Colonic mucosa (tissue), 4 donors: ENCODE measurements around the gene KCNA5. TPM values are rescaled to one million over a fixed set of nuclear protein-coding genes. Genes with fewer than 3 reads are reported as not detected.
A peak's percentile ranks its signal among the peaks of the same experiment; 100 is the strongest.

ENCODE experiments used
- DNase-seq: peaks from one replicate; pipeline ENCODE4 v3.0.0-alpha.2; 2020
- H3K27ac ChIP-seq: fragments of 200-600 bp; one replicate; pipeline ENCODE4 v1.8.0; 2021
- H3K27me3 ChIP-seq: fragments of 200-600 bp; one replicate; pipeline ENCODE4 v1.8.0; 2021
- H3K36me3 ChIP-seq: fragments of 200-600 bp; one replicate; pipeline ENCODE4 v1.8.0; 2021
- H3K4me1 ChIP-seq: fragments of 200-600 bp; one replicate; pipeline ENCODE4 v1.8.0; 2021; ENCODE audit warnings: mild to moderate bottlenecking
- H3K4me3 ChIP-seq: fragments of 200-600 bp; one replicate; pipeline ENCODE4 v1.8.0; 2021
- H3K9ac ChIP-seq, 2 donors: one replicate each; pipeline ENCODE4 v1.7.0; 2013; ENCODE audit warnings: control low read depth in 2 of 2, low read depth in 2 of 2, low read length in 2 of 2
- H3K9me3 ChIP-seq: fragments of 200-600 bp; one replicate; pipeline ENCODE4 v1.8.0; 2021
- CTCF ChIP-seq: fragments of 200-600 bp; IDR thresholded peaks from one replicate; pipeline ENCODE4 v1.8.0; 2022; ENCODE audit warnings: antibody characterized with exemption, mild to moderate bottlenecking
- intact Hi-C: fragments of 100-400 bp; cut with DNase I; formaldehyde crosslinking; loops from one replicate; pipeline ENCODE4 v1.14.1; 2022
- total RNA-seq, 2 donors: library from RNA; stranded (reverse); fragmentation: NEBNext Ultra II Directional in 1 of 2; extraction: Animal tissue kit (Norgen Biotek cat#: 25700) in 1 of 2; gene quantifications; one replicate each; pipeline ENCODE4 v1.2.1, GENCODE V29; 2021
- donor health status: healthy.
- donor health status: DM: no; HTN: no; CAD: no.
- donor health status: DM: no; HTN: no; CAD: no.

Gene KCNA5
- total RNA-seq, 2 donors from 2014 or later, result 0.11 TPM; not detected in 1

- no peak for DNase-seq
- Histone ChIP-seq H3K27me3 (no peaks in the 10 kb centered on the region), H3K36me3 (no peaks in the 10 kb centered on the region), H3K9ac (no peak overlapping the region), H3K4me3 (no peak overlapping the region), H3K4me1 (no peaks in the 10 kb centered on the region), H3K9me3 (no peaks in the 10 kb centered on the region), H3K27ac (no peak overlapping the region)
- intact Hi-C loops, result no loop called here
- no peak for TF ChIP-seq CTCF
These were observed 33.1 kb downstream of the KCNA5 start for GRCh38 chr12:5076761-5077160.

GRCh38 chr12:5078423-5078822 lies 34.7 kb downstream of the KCNA5 start:
- no peaks in the 10 kb centered on the region for H3K27me3 ChIP-seq
- no peak for DNase-seq
- no peaks in the 10 kb centered on the region for H3K36me3 ChIP-seq
- H3K4me3 ChIP-seq, result no peak overlapping the region
- no peaks in the 10 kb centered on the region for H3K4me1 ChIP-seq
- intact Hi-C loops, result no loop called here
- H3K9ac ChIP-seq, result no peak overlapping the region
- no peak overlapping the region for H3K27ac ChIP-seq
- no peaks in the 10 kb centered on the region for H3K9me3 ChIP-seq
- TF ChIP-seq CTCF, result no peak

- TF ChIP-seq CTCF, result no peak
- no peaks in the 10 kb centered on the region for H3K4me1 ChIP-seq
- H3K36me3 ChIP-seq, result no peaks in the 10 kb centered on the region
- intact Hi-C loops, result loop anchor here (10.0 kb wide), 1 partner anchor 226 kb away; no protein-coding TSS in a partner anchor
- no peak overlapping the region for H3K9ac ChIP-seq
- DNase-seq, result no peak
- H3K9me3 ChIP-seq, result no peaks in the 10 kb centered on the region
- H3K27me3 ChIP-seq, result no peaks in the 10 kb centered on the region
- H3K27ac ChIP-seq, result no peak overlapping the region
- no peak overlapping the region for H3K4me3 ChIP-seq
These were observed 37.3 kb downstream of the KCNA5 start for GRCh38 chr12:5081016-5081415.

GRCh38 chr12:5083955-5084849 lies 40.5 kb downstream of the KCNA5 start:
- no peaks in the 10 kb centered on the region for H3K36me3 ChIP-seq
- intact Hi-C loops, result loop anchor here (2.0 to 10.0 kb wide), 2 partner anchors 61 to 229 kb away; no protein-coding TSS in a partner anchor
- no peak overlapping the region for H3K4me3 ChIP-seq
- H3K4me1 ChIP-seq, result no peaks in the 10 kb centered on the region
- no peak for DNase-seq
- TF ChIP-seq CTCF, result peak; percentile 45
- H3K27ac ChIP-seq, result no peak overlapping the region
- no peaks in the 10 kb centered on the region for H3K9me3 ChIP-seq
- H3K27me3 ChIP-seq, result no peaks in the 10 kb centered on the region
- H3K9ac ChIP-seq, result no peak overlapping the region

- intact Hi-C loops, result loop anchor here (2.0 to 10.0 kb wide), 2 partner anchors 63 to 231 kb away; no protein-coding TSS in a partner anchor
- Histone ChIP-seq H3K4me3 (no peak overlapping the region), H3K9ac (no peak overlapping the region), H3K27ac (no peak overlapping the region), H3K9me3 (no peaks in the 10 kb centered on the region), H3K36me3 (no peaks in the 10 kb centered on the region), H3K27me3 (no peaks in the 10 kb centered on the region), H3K4me1 (no peaks in the 10 kb centered on the region)
- TF ChIP-seq CTCF, result no peak
- DNase-seq, result no peak
These were observed 42.2 kb downstream of the KCNA5 start for GRCh38 chr12:5085896-5086295.
